ENCODE data around the gene TSSK3. TPM values are rescaled to one million over a fixed set of nuclear protein-coding genes. Genes with fewer than 3 reads are reported as not detected.
A peak's percentile ranks its signal among the peaks of the same experiment; 100 is the strongest.

The TSSK3 gene
- total and polyA plus RNA-seq, 2 experiments from 2014 or later = not detected

DNA sequence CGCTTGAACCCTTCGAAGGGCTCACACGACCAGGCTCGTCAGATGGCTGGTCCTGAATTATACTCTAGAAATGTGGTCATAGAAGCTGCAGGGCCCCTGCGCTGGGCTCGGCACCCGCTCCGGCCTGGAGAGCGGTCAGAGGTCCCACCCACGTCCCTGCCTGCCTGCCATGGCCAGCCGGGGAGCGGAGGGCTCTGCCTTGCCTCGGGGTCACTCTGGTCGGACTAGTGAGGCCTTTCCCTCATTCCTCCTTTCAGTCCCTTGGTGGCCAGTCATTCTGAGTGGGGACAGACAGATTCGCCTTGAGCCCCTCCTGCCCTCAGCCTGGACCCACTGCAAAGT, 25.8 kb upstream of the TSSK3 start:
- no peak for TF ChIP-seq JUNB (IDR thresholded peaks at IDR 0.05; ENCODE audit: unreplicated experiment)
- H3K4me1 Mint-ChIP-seq = peaks cover 45% of the 10 kb centered on the region
- H3K4me3 Mint-ChIP-seq = peak overlapping the region; percentile 64
- Histone ChIP-seq H4K20me1 (replicated peaks; ENCODE audit: insufficient read depth) (peaks cover 31% of the 10 kb centered on the region), H3K4me2 (peak overlapping the region; percentile 98), H3K36me3 (ENCODE audit: insufficient read depth) (no peaks in the 10 kb centered on the region; the same call in none of the 2 replicates), H3K4me3 (peak overlapping the region; percentile 95), H3K9me2 (ENCODE audit: insufficient read depth) (no peaks in the 10 kb centered on the region), H3K79me2 (replicated peaks; ENCODE audit: insufficient read depth) (peaks cover 18% of the 10 kb centered on the region), H3K27me3 (ENCODE audit: insufficient read depth) (peaks cover 7% of the 10 kb centered on the region; the same call in 1 of the 2 replicates), H3K4me1 (ENCODE audit: insufficient read depth) (peaks cover 34% of the 10 kb centered on the region), H3K27ac (ENCODE audit: low read depth) (no peak overlapping the region), H3F3A (replicated peaks; ENCODE audit: low read depth) (peaks cover 30% of the 10 kb centered on the region), H2AFZ (peak overlapping the region; percentile 59; the same call in 1 of the 2 replicates)
- ATAC-seq (peak; percentile 7), DNase-seq (ENCODE audit: low spot score) (no peak)
- H3K27me3 Mint-ChIP-seq (ENCODE audit: insufficient read depth, low read depth, poor library complexity) = peaks cover 40% of the 10 kb centered on the region
- H3K36me3 Mint-ChIP-seq (ENCODE audit: low read depth) = peaks cover 36% of the 10 kb centered on the region
- H3K9me3 Mint-ChIP-seq = peaks cover 5% of the 10 kb centered on the region; the same call in 2 of the 3 replicates
- no peak overlapping the region for H3K27ac Mint-ChIP-seq

DNA sequence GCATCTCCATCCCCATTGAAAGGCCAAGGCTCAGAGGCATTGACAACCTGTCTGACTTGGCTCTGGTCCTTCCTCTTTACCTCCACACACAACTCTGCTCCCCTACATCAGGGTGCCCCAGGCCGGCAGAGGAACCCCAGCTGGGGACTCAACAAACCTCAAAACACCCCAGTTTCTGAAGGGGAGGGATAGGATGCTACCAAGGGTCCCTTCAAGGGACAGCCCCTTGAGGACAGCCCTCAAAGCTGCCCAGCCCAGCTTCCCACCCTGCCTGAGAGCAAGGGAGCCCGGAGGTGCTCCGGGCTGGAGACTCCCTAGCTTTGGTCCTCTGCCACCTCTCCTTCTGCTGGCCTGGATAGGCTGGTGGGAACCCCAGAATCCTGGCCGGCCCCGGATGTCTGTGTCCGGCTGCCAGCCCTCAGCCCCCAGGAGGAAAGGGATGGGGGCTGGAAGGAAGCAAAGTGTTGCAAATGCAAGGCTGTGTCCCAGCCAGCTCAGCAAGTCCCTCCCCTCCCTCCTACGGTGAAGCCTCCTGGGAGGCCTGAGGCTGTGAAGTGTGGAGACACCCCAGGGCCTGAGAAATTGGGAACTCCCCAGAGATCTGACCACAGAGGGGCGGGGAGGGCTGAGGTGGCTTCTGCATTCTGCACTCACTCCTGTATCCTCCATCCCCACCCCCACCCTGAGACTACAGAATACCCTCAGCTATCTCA, 25.2 kb upstream of the TSSK3 start:
- Histone ChIP-seq H3K27me3 (ENCODE audit: insufficient read depth) (peaks cover 7% of the 10 kb centered on the region; the same call in 1 of the 2 replicates), H3K36me3 (ENCODE audit: insufficient read depth) (no peaks in the 10 kb centered on the region), H3K27ac (ENCODE audit: low read depth) (no peak overlapping the region), H2AFZ (no peak overlapping the region), H3F3A (replicated peaks; ENCODE audit: low read depth) (peaks cover 25% of the 10 kb centered on the region), H3K9me2 (ENCODE audit: insufficient read depth) (no peaks in the 10 kb centered on the region), H3K4me3 (peak overlapping the region; percentile 95), H3K4me2 (peak overlapping the region; percentile 98), H3K4me1 (ENCODE audit: insufficient read depth) (peaks cover 34% of the 10 kb centered on the region), H4K20me1 (replicated peaks; ENCODE audit: insufficient read depth) (peaks cover 28% of the 10 kb centered on the region), H3K79me2 (replicated peaks; ENCODE audit: insufficient read depth) (peaks cover 18% of the 10 kb centered on the region)
- Mint-ChIP-seq H3K9me3 (peaks cover 5% of the 10 kb centered on the region; the same call in 2 of the 3 replicates), H3K27me3 (ENCODE audit: insufficient read depth, low read depth, poor library complexity) (peaks cover 36% of the 10 kb centered on the region), H3K4me3 (peak overlapping the region; percentile 64), H3K36me3 (ENCODE audit: low read depth) (peaks cover 30% of the 10 kb centered on the region), H3K27ac (no peak overlapping the region), H3K4me1 (peaks cover 45% of the 10 kb centered on the region)
- no peak for ATAC-seq
- no peak for DNase-seq (ENCODE audit: low spot score)
- no peak for TF ChIP-seq NANOG (IDR thresholded peaks at IDR 0.05; ENCODE audit: borderline replicate concordance)
- TF ChIP-seq ZNF331 (CRISPR knock-in tag; IDR thresholded peaks at IDR 0.05; ENCODE audit: low read depth) = no peak
- TF ChIP-seq EZH2phosphoT487 (IDR thresholded peaks at IDR 0.05; ENCODE audit: unreplicated experiment) = no peak
- no peak for TF ChIP-seq CREB1 (CRISPR knock-in tag; IDR thresholded peaks at IDR 0.05; ENCODE audit: low read depth)
- TF ChIP-seq JUNB (IDR thresholded peaks at IDR 0.05; ENCODE audit: unreplicated experiment) = no peak
- TF ChIP-seq, protein P1, sequence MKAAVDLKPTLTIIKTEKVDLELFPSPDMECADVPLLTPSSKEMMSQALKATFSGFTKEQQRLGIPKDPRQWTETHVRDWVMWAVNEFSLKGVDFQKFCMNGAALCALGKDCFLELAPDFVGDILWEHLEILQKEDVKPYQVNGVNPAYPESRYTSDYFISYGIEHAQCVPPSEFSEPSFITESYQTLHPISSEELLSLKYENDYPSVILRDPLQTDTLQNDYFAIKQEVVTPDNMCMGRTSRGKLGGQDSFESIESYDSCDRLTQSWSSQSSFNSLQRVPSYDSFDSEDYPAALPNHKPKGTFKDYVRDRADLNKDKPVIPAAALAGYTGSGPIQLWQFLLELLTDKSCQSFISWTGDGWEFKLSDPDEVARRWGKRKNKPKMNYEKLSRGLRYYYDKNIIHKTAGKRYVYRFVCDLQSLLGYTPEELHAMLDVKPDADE (IDR thresholded peaks at IDR 0.05) = no peak
- no peak for TF ChIP-seq ZNF114 (CRISPR knock-in tag; IDR thresholded peaks at IDR 0.05)
- TF ChIP-seq, protein P2, sequence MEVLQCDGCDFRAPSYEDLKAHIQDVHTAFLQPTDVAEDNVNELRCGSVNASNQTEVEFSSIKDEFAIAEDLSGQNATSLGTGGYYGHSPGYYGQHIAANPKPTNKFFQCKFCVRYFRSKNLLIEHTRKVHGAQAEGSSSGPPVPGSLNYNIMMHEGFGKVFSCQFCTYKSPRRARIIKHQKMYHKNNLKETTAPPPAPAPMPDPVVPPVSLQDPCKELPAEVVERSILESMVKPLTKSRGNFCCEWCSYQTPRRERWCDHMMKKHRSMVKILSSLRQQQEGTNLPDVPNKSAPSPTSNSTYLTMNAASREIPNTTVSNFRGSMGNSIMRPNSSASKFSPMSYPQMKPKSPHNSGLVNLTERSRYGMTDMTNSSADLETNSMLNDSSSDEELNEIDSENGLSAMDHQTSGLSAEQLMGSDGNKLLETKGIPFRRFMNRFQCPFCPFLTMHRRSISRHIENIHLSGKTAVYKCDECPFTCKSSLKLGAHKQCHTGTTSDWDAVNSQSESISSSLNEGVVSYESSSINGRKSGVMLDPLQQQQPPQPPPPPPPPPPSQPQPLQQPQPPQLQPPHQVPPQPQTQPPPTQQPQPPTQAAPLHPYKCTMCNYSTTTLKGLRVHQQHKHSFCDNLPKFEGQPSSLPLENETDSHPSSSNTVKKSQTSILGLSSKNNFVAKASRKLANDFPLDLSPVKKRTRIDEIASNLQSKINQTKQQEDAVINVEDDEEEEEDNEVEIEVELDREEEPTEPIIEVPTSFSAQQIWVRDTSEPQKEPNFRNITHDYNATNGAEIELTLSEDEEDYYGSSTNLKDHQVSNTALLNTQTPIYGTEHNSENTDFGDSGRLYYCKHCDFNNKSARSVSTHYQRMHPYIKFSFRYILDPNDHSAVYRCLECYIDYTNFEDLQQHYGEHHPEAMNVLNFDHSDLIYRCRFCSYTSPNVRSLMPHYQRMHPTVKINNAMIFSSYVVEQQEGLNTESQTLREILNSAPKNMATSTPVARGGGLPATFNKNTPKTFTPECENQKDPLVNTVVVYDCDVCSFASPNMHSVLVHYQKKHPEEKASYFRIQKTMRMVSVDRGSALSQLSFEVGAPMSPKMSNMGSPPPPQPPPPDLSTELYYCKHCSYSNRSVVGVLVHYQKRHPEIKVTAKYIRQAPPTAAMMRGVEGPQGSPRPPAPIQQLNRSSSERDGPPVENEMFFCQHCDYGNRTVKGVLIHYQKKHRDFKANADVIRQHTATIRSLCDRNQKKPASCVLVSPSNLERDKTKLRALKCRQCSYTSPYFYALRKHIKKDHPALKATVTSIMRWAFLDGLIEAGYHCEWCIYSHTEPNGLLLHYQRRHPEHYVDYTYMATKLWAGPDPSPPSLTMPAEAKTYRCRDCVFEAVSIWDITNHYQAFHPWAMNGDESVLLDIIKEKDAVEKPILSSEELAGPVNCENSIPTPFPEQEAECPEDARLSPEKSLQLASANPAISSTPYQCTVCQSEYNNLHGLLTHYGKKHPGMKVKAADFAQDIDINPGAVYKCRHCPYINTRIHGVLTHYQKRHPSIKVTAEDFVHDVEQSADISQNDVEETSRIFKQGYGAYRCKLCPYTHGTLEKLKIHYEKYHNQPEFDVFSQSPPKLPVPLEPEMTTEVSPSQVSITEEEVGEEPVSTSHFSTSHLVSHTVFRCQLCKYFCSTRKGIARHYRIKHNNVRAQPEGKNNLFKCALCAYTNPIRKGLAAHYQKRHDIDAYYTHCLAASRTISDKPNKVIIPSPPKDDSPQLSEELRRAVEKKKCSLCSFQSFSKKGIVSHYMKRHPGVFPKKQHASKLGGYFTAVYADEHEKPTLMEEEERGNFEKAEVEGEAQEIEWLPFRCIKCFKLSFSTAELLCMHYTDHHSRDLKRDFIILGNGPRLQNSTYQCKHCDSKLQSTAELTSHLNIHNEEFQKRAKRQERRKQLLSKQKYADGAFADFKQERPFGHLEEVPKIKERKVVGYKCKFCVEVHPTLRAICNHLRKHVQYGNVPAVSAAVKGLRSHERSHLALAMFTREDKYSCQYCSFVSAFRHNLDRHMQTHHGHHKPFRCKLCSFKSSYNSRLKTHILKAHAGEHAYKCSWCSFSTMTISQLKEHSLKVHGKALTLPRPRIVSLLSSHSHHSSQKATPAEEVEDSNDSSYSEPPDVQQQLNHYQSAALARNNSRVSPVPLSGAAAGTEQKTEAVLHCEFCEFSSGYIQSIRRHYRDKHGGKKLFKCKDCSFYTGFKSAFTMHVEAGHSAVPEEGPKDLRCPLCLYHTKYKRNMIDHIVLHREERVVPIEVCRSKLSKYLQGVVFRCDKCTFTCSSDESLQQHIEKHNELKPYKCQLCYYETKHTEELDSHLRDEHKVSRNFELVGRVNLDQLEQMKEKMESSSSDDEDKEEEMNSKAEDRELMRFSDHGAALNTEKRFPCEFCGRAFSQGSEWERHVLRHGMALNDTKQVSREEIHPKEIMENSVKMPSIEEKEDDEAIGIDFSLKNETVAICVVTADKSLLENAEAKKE (CRISPR knock-in tag; IDR thresholded peaks at IDR 0.05) = no peak
- no peak for TF ChIP-seq EZH2 (IDR thresholded peaks at IDR 0.05; ENCODE audit: low read depth, unreplicated experiment)
- TF ChIP-seq, protein P3, sequence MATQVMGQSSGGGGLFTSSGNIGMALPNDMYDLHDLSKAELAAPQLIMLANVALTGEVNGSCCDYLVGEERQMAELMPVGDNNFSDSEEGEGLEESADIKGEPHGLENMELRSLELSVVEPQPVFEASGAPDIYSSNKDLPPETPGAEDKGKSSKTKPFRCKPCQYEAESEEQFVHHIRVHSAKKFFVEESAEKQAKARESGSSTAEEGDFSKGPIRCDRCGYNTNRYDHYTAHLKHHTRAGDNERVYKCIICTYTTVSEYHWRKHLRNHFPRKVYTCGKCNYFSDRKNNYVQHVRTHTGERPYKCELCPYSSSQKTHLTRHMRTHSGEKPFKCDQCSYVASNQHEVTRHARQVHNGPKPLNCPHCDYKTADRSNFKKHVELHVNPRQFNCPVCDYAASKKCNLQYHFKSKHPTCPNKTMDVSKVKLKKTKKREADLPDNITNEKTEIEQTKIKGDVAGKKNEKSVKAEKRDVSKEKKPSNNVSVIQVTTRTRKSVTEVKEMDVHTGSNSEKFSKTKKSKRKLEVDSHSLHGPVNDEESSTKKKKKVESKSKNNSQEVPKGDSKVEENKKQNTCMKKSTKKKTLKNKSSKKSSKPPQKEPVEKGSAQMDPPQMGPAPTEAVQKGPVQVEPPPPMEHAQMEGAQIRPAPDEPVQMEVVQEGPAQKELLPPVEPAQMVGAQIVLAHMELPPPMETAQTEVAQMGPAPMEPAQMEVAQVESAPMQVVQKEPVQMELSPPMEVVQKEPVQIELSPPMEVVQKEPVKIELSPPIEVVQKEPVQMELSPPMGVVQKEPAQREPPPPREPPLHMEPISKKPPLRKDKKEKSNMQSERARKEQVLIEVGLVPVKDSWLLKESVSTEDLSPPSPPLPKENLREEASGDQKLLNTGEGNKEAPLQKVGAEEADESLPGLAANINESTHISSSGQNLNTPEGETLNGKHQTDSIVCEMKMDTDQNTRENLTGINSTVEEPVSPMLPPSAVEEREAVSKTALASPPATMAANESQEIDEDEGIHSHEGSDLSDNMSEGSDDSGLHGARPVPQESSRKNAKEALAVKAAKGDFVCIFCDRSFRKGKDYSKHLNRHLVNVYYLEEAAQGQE (IDR thresholded peaks at IDR 0.05; ENCODE audit: unreplicated experiment) = no peak
